ENCODE data around the gene MAP3K5.
"Not testable (repeated sequence)": the region's sequence is repeated elsewhere in the genome, so short reads cannot be mapped to it uniquely, and the experiment has no call there.

Gene MAP3K5

GRCh38 chr6:136792410-136793262, at the start of gene MAP3K5:
Gene MAP3K5 (minus strand): TSS chr6:136792477. CDS start chr6:136792157, 320 bp downstream.
- peak; percentile 75 for DNase-seq (ENCODE audit: low read depth)

GRCh38 chr6:136840276-136841001, 48.2 kb upstream of the MAP3K5 start:
- no peak for DNase-seq (ENCODE audit: low read depth)

- DNase-seq (ENCODE audit: low read depth) = no peak
Observed at GRCh38 chr6:136831873-136832562, 39.7 kb upstream of the MAP3K5 start.

GRCh38 chr6:136826216-136826615, 33.9 kb upstream of the MAP3K5 start:
- no peak for DNase-seq (ENCODE audit: low read depth)

- DNase-seq (ENCODE audit: low read depth) = no peak
Observed at GRCh38 chr6:136823128-136823660, 30.9 kb upstream of the MAP3K5 start.

GRCh38 chr6:136822376-136823127, 30.3 kb upstream of the MAP3K5 start, which contains the start of gene PEX7:
Gene PEX7 (plus strand): TSS chr6:136822592. CDS start chr6:136822666, 74 bp downstream.
- peak; percentile 89 for DNase-seq (ENCODE audit: low read depth)

GRCh38 chr6:136822046-136822375, 29.7 kb upstream of the MAP3K5 start:
- peak; percentile 49 for DNase-seq (ENCODE audit: low read depth)

- DNase-seq (ENCODE audit: low read depth) = no peak
Observed at GRCh38 chr6:136820561-136820960, 28.3 kb upstream of the MAP3K5 start.

- DNase-seq (ENCODE audit: low read depth) = no peak
Observed at GRCh38 chr6:136816656-136817055, 24.4 kb upstream of the MAP3K5 start.

- DNase-seq (ENCODE audit: low read depth) = not testable (repeated sequence)
Observed at GRCh38 chr6:136815608-136816007, 23.3 kb upstream of the MAP3K5 start.

GRCh38 chr6:136812174-136812573, 19.9 kb upstream of the MAP3K5 start:
- DNase-seq (ENCODE audit: low read depth) = no peak

- DNase-seq (ENCODE audit: low read depth) = no peak
Observed at GRCh38 chr6:136811272-136811671, 19.0 kb upstream of the MAP3K5 start.

- DNase-seq (ENCODE audit: low read depth) = no peak
Observed at GRCh38 chr6:136809091-136809860, 17.0 kb upstream of the MAP3K5 start.

GRCh38 chr6:136803608-136804007, 11.3 kb upstream of the MAP3K5 start:
- DNase-seq (ENCODE audit: low read depth) = no peak

GRCh38 chr6:136801581-136801980, 9.3 kb upstream of the MAP3K5 start:
- DNase-seq (ENCODE audit: low read depth) = no peak

- DNase-seq (ENCODE audit: low read depth) = no peak
Observed at GRCh38 chr6:136798044-136798443, 5.8 kb upstream of the MAP3K5 start.

GRCh38 chr6:136795996-136796395, 3.7 kb upstream of the MAP3K5 start:
- no peak for DNase-seq (ENCODE audit: low read depth)

- no peak for DNase-seq (ENCODE audit: low read depth)
Observed at GRCh38 chr6:136795386-136795785, 3.1 kb upstream of the MAP3K5 start.

GRCh38 chr6:136793363-136793762, 1.1 kb upstream of the MAP3K5 start:
- no peak for DNase-seq (ENCODE audit: low read depth)

GRCh38 chr6:136792095-136792409, 225 bp downstream of the MAP3K5 start:
- DNase-seq (ENCODE audit: low read depth) = no peak

Measured in stromal cell of bone marrow (primary cell).